ENCODE results near the gene OR4F6. TPM values are rescaled to one million over a fixed set of nuclear protein-coding genes. Genes with fewer than 3 reads are reported as not detected.

OR4F6 gene
- total and polyA plus RNA-seq, 2 of the 13 experiments (the other 11 are each of a cell fraction or from before 2014, with no cell fraction given), result not detected

DNA sequence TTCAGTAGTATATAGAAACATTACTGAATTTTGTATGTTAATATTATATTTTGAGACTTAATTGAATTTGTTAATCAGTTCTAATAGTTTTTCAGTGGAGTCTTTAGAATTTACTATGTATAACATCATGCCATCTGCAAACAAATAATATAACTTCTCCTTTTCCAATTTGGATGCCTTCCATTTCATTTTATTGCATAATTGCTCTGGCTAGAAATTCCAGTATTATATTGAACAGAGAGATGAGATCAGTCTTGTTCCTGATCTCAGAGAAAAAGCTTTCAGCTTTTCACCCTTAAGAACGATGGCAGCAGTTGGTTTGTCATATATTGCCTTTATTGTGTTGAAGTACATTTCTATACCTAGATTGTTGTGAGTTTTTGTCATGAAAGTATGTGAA is 49.0 kb downstream of the OR4F6 start:
- H3K4me3 ChIP-seq (replicated peaks in 1 of 3; ENCODE audit: insufficient read depth in 1 of 3, low read depth in 2 of 3, low read length in 3 of 3), result no peak overlapping the region
- TF ChIP-seq ZNF598 (CRISPR knock-in tag; IDR thresholded peaks at IDR 0.05; ENCODE audit: borderline replicate concordance) (no peak), FOXC1 (CRISPR knock-in tag; IDR thresholded peaks at IDR 0.05; ENCODE audit: borderline replicate concordance) (no peak), JARID2 (CRISPR knock-in tag; IDR thresholded peaks at IDR 0.05; ENCODE audit: insufficient replicate concordance) (no peak), LCORL (IDR thresholded peaks at IDR 0.05) (no peak), LCORL (CRISPR knock-in tag; IDR thresholded peaks at IDR 0.05) (no peak), BCL6 (CRISPR knock-in tag; IDR thresholded peaks at IDR 0.05) (no peak), MATR3 (CRISPR knock-in tag; IDR thresholded peaks at IDR 0.05) (no peak), POLR2A (IDR thresholded peaks at IDR 0.05; ENCODE audit: insufficient read depth in 1 of 2, low read depth in 2 of 2, low read length in 2 of 2) (no peak), SAFB2 (CRISPR knock-in tag; IDR thresholded peaks at IDR 0.05; ENCODE audit: borderline replicate concordance, low read depth) (no peak), ZNF83 (CRISPR knock-in tag; IDR thresholded peaks at IDR 0.05; ENCODE audit: borderline replicate concordance) (no peak), ZNF747 (CRISPR knock-in tag; IDR thresholded peaks at IDR 0.05; ENCODE audit: borderline replicate concordance) (no peak), ZMAT3 (CRISPR knock-in tag; conservative IDR thresholded peaks at IDR 0.05) (no peak), ZNF354B (CRISPR knock-in tag; IDR thresholded peaks at IDR 0.05) (no peak), JDP2 (CRISPR knock-in tag; IDR thresholded peaks at IDR 0.05; ENCODE audit: borderline replicate concordance) (no peak), ZNF441 (CRISPR knock-in tag; IDR thresholded peaks at IDR 0.05; ENCODE audit: borderline replicate concordance) (no peak)
- TF ChIP-seq, protein P1, sequence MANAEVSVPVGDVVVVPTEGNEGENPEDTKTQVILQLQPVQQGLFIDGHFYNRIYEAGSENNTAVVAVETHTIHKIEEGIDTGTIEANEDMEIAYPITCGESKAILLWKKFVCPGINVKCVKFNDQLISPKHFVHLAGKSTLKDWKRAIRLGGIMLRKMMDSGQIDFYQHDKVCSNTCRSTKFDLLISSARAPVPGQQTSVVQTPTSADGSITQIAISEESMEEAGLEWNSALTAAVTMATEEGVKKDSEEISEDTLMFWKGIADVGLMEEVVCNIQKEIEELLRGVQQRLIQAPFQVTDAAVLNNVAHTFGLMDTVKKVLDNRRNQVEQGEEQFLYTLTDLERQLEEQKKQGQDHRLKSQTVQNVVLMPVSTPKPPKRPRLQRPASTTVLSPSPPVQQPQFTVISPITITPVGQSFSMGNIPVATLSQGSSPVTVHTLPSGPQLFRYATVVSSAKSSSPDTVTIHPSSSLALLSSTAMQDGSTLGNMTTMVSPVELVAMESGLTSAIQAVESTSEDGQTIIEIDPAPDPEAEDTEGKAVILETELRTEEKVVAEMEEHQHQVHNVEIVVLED (CRISPR knock-in tag; IDR thresholded peaks at IDR 0.05; ENCODE audit: borderline replicate concordance), result no peak
- TF ChIP-seq, protein P2, sequence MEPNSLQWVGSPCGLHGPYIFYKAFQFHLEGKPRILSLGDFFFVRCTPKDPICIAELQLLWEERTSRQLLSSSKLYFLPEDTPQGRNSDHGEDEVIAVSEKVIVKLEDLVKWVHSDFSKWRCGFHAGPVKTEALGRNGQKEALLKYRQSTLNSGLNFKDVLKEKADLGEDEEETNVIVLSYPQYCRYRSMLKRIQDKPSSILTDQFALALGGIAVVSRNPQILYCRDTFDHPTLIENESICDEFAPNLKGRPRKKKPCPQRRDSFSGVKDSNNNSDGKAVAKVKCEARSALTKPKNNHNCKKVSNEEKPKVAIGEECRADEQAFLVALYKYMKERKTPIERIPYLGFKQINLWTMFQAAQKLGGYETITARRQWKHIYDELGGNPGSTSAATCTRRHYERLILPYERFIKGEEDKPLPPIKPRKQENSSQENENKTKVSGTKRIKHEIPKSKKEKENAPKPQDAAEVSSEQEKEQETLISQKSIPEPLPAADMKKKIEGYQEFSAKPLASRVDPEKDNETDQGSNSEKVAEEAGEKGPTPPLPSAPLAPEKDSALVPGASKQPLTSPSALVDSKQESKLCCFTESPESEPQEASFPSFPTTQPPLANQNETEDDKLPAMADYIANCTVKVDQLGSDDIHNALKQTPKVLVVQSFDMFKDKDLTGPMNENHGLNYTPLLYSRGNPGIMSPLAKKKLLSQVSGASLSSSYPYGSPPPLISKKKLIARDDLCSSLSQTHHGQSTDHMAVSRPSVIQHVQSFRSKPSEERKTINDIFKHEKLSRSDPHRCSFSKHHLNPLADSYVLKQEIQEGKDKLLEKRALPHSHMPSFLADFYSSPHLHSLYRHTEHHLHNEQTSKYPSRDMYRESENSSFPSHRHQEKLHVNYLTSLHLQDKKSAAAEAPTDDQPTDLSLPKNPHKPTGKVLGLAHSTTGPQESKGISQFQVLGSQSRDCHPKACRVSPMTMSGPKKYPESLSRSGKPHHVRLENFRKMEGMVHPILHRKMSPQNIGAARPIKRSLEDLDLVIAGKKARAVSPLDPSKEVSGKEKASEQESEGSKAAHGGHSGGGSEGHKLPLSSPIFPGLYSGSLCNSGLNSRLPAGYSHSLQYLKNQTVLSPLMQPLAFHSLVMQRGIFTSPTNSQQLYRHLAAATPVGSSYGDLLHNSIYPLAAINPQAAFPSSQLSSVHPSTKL (CRISPR knock-in tag; IDR thresholded peaks at IDR 0.05), result no peak
- TF ChIP-seq, protein P3, sequence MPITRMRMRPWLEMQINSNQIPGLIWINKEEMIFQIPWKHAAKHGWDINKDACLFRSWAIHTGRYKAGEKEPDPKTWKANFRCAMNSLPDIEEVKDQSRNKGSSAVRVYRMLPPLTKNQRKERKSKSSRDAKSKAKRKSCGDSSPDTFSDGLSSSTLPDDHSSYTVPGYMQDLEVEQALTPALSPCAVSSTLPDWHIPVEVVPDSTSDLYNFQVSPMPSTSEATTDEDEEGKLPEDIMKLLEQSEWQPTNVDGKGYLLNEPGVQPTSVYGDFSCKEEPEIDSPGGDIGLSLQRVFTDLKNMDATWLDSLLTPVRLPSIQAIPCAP (CRISPR knock-in tag; IDR thresholded peaks at IDR 0.05; ENCODE audit: low read depth), result no peak
- TF ChIP-seq, protein P4, sequence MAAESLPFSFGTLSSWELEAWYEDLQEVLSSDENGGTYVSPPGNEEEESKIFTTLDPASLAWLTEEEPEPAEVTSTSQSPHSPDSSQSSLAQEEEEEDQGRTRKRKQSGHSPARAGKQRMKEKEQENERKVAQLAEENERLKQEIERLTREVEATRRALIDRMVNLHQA (CRISPR knock-in tag; IDR thresholded peaks at IDR 0.05), result no peak
- no peak overlapping the region for H3K27ac ChIP-seq (ENCODE audit: extremely low read length, insufficient read depth, low read length)
- FAIRE-seq, result no peak
- no peaks in the 10 kb centered on the region for H3K9me3 ChIP-seq (ENCODE audit: low read length)
- 0% methylated on average over 1 of the region's 1 CpG for WGBS (ENCODE audit: low lambda C conversion rate)
- BruUV-seq (replicated peaks), result no TSS peak
- CTCF ChIA-PET (ENCODE audit: low intra/inter-chr PET ratio, low total read pairs), result no interaction called here
- no peak overlapping the region for H2AFZ ChIP-seq (ENCODE audit: low read length)
- DNase-seq (ENCODE audit: low spot score), result no peak
- POLR2A ChIA-PET, result no interaction called here
- H3K79me2 ChIP-seq (ENCODE audit: insufficient read depth, low read length), result no peaks in the 10 kb centered on the region
- in situ Hi-C loops (cut with HindIII; ENCODE audit: extremely low pct_ligation_motif_present, low pct_unique_long_range_greater_than_20kb) (no loop called here), intact Hi-C loops (cut with micrococcal nuclease; ENCODE audit: unreplicated experiment) (no loop called here)
- H3K27me3 ChIP-seq (ENCODE audit: control insufficient read depth in 1 of 2, insufficient read depth in 2 of 2, low read length in 2 of 2), result no peaks in the 10 kb centered on the region
- ATAC-seq, result no peak
- H3K4me2 ChIP-seq (ENCODE audit: low read depth, low read length), result no peak overlapping the region
- H3K4me1 ChIP-seq (ENCODE audit: insufficient read depth, low read length), result no peaks in the 10 kb centered on the region
- H3K9ac ChIP-seq (ENCODE audit: insufficient read depth, low read depth, low read length), result no peak overlapping the region
- H3K36me3 ChIP-seq (replicated peaks in 1 of 2; ENCODE audit: control insufficient read depth in 1 of 2, insufficient read depth in 2 of 2, low read length in 2 of 2), result no peaks in the 10 kb centered on the region
- no peaks in the 10 kb centered on the region for H4K20me1 ChIP-seq (ENCODE audit: insufficient read depth, low read length)
